ENCODE data around the gene PIEZO2.
"Not testable (repeated sequence)": the region's sequence is repeated elsewhere in the genome, so short reads cannot be mapped to it uniquely, and the experiment has no call there.

The PIEZO2 gene

GRCh38 chr18:11175266-11175979 lies 26.1 kb upstream of the PIEZO2 start:
- H3K27ac ChIP-seq, result no peak overlapping the region
- TF ChIP-seq ZFX (IDR thresholded peaks at IDR 0.05) (no peak), CTCF (conservative IDR thresholded peaks at IDR 0.05) (no peak)

GRCh38 chr18:11174179-11174578 lies 24.8 kb upstream of the PIEZO2 start:
- not testable (repeated sequence) for H3K27ac ChIP-seq

GRCh38 chr18:11167778-11168177 lies 18.4 kb upstream of the PIEZO2 start:
- TF ChIP-seq ZFX (IDR thresholded peaks at IDR 0.05) (no peak), CTCF (conservative IDR thresholded peaks at IDR 0.05) (no peak)
- no peak overlapping the region for H3K27ac ChIP-seq

GRCh38 chr18:11165952-11166351 lies 16.6 kb upstream of the PIEZO2 start:
- no peak for TF ChIP-seq CTCF (conservative IDR thresholded peaks at IDR 0.05)
- TF ChIP-seq ZFX (IDR thresholded peaks at IDR 0.05), result no peak
- H3K27ac ChIP-seq, result no peak overlapping the region

- TF ChIP-seq CTCF (conservative IDR thresholded peaks at IDR 0.05) (no peak), ZFX (IDR thresholded peaks at IDR 0.05) (no peak)
- H3K27ac ChIP-seq, result no peak overlapping the region
Observed at GRCh38 chr18:11165138-11165537, 15.8 kb upstream of the PIEZO2 start.

GRCh38 chr18:11163665-11164064 lies 14.3 kb upstream of the PIEZO2 start:
- TF ChIP-seq CTCF (conservative IDR thresholded peaks at IDR 0.05) (peak; percentile 11; the same call in 1 of the 2 replicates), ZFX (IDR thresholded peaks at IDR 0.05) (no peak)
- H3K27ac ChIP-seq, result no peak overlapping the region

GRCh38 chr18:11162889-11163288 lies 13.5 kb upstream of the PIEZO2 start:
- H3K27ac ChIP-seq, result no peak overlapping the region
- TF ChIP-seq ZFX (IDR thresholded peaks at IDR 0.05) (no peak), CTCF (conservative IDR thresholded peaks at IDR 0.05) (no peak)

- TF ChIP-seq ZFX (IDR thresholded peaks at IDR 0.05) (no peak), CTCF (conservative IDR thresholded peaks at IDR 0.05) (no peak)
- no peak overlapping the region for H3K27ac ChIP-seq
Observed at GRCh38 chr18:11162462-11162861, 13.1 kb upstream of the PIEZO2 start.

Data from C4-2B (cell line).